K562 (cell line): Measurements from ENCODE around the gene FMOD. TPM values are rescaled to one million over a fixed set of nuclear protein-coding genes. Genes with fewer than 3 reads are reported as not detected.
A peak's percentile ranks its signal among the peaks of the same experiment; 100 is the strongest.

Experiments used
- CBFA2T3 ChIP-seq: fragments of 450-650 bp; IDR thresholded peaks from 2 replicates; pipeline ENCODE4 v1.6.1; 2017
- DACH1 ChIP-seq: fragments of 450-650 bp; IDR thresholded peaks from 2 replicates; pipeline ENCODE4 v1.6.1; 2018; ENCODE audit not compliant: partially characterized antibody
- EWSR1 ChIP-seq: fragments of 450-650 bp; IDR thresholded peaks from 2 replicates; pipeline ENCODE4 v1.6.1; 2018; ENCODE audit warnings: borderline replicate concordance, mild to moderate bottlenecking, low read depth, moderate library complexity; ENCODE audit not compliant: partially characterized antibody
- EZH2 ChIP-seq: IDR thresholded peaks from 2 replicates; pipeline ENCODE4 v1.6.1; 2012; ENCODE audit warnings: low read depth, mild to moderate bottlenecking, inconsistent platforms, low read length, borderline replicate concordance
- ILK ChIP-seq: fragments of 450-650 bp; IDR thresholded peaks from 2 replicates; pipeline ENCODE4 v1.6.1; 2016; ENCODE audit warnings: missing genetic modification characterization, low read depth, mild to moderate bottlenecking, missing compliant biosample characterization, moderate library complexity, borderline replicate concordance
- JUND ChIP-seq, 2 experiments: IDR thresholded peaks; 2 replicates in 1 of 2; 3 replicates in 1 of 2; pipeline ENCODE4 v1.6.1; 2011; ENCODE audit warnings: borderline replicate concordance in 2 of 2, low read depth in 2 of 2, low read length in 2 of 2, improper control_type of control experiment in 1 of 2, missing biosample characterization in 1 of 2, missing genetic modification characterization in 1 of 2, missing genetic modification reagents in 1 of 2
- KLF1 ChIP-seq: fragments of 450-650 bp; IDR thresholded peaks from 2 replicates; pipeline ENCODE4 v1.6.1; 2016; ENCODE audit warnings: missing genetic modification characterization, missing compliant biosample characterization
- MCM7 ChIP-seq, 2 experiments: fragments of 450-650 bp; IDR thresholded peaks; 2 replicates each; pipeline ENCODE4 v1.6.1; 2016 to 2018
- NFE2L1 ChIP-seq: fragments of 450-650 bp; IDR thresholded peaks from 2 replicates; pipeline ENCODE4 v1.6.1; 2016; ENCODE audit warnings: missing genetic modification characterization, low read depth, mild to moderate bottlenecking, missing compliant biosample characterization, moderate library complexity, borderline replicate concordance
- PTRF ChIP-seq: fragments of 450-650 bp; IDR thresholded peaks from 2 replicates; pipeline ENCODE4 v1.6.1; 2016; ENCODE audit warnings: mild to moderate bottlenecking, missing genetic modification characterization, missing compliant biosample characterization
- RBM14 ChIP-seq: fragments of 200-400 bp; formaldehyde crosslinking; IDR thresholded peaks from 2 replicates; pipeline ENCODE4 v1.6.1; 2018; ENCODE audit warnings: low read depth, mild to moderate bottlenecking, low read length, moderate library complexity, borderline replicate concordance; ENCODE audit not compliant: insufficient read depth
- SMAD1 ChIP-seq: fragments of 150-350 bp; IDR thresholded peaks from 2 replicates; pipeline ENCODE4 v1.6.1; 2014; ENCODE audit warnings: low read length, low read depth; ENCODE audit not compliant: partially characterized antibody
- SPI1 ChIP-seq: IDR thresholded peaks from 2 replicates; pipeline ENCODE4 v1.6.1; 2011; ENCODE audit warnings: low read depth, low read length, control low read depth, borderline replicate concordance
- SRF ChIP-seq, 2 experiments: fragments of 250-450, 450-650 bp in 1 of 2; sonication (Bioruptor Pico) in 1 of 2; sonication (generic) in 1 of 2; formaldehyde crosslinking; IDR thresholded peaks; 2 replicates each; pipeline versions ENCODE4 v1.5.0 to v1.5.1; 2020 to 2022; ENCODE audit warnings: mild to moderate bottlenecking in 1 of 2, missing genetic modification reagents in 1 of 2
- TAF15 ChIP-seq: fragments of 200-400 bp; formaldehyde crosslinking; IDR thresholded peaks from 2 replicates; pipeline ENCODE4 v1.6.1; 2017; ENCODE audit warnings: mild to moderate bottlenecking, low read depth, low read length, moderate library complexity
- ZEB2 ChIP-seq: fragments of 450-650 bp; IDR thresholded peaks from 2 replicates; pipeline ENCODE4 v1.6.1; 2016
- ZFP36 ChIP-seq: fragments of 150-350 bp; IDR thresholded peaks from 2 replicates; pipeline ENCODE4 v1.6.1; 2018; ENCODE audit warnings: low read length, low read depth; ENCODE audit not compliant: partially characterized antibody
- ZNF133 ChIP-seq: fragments of 250-450 bp; sonication (Bioruptor Pico); IDR thresholded peaks from 2 replicates; pipeline ENCODE4 v1.4.0; 2020; ENCODE audit warnings: mild to moderate bottlenecking
- ZNF408 ChIP-seq: fragments of 250-450 bp; sonication (Bioruptor Pico); IDR thresholded peaks from 2 replicates; pipeline ENCODE4 v1.4.0; 2020; ENCODE audit warnings: low read depth, mild to moderate bottlenecking, moderate library complexity
- ZNF586 ChIP-seq: fragments of 450-650 bp; formaldehyde crosslinking; conservative IDR thresholded peaks from 2 replicates; pipeline ENCODE4 v1.4.0; 2020; ENCODE audit warnings: mild to moderate bottlenecking, moderate library complexity
- ZNF699 ChIP-seq: fragments of 250-450 bp; sonication (Bioruptor Pico); IDR thresholded peaks from 2 replicates; pipeline ENCODE4 v1.8.0; 2021; ENCODE audit warnings: mild to moderate bottlenecking, moderate library complexity; ENCODE audit not compliant: insufficient replicate concordance
- polyA plus RNA-seq, 8 experiments: library from polyadenylated mRNA; depleted of rRNA in 4 of 8; stranded (reverse) in 5 of 8; unstranded in 3 of 8; fragments of >200 nt; fragmentation: Nextera tagmentation in 2 of 8; fragmentation: Illumina TruSeq in 1 of 8; extraction: Ambion mirVana in 2 of 8; extraction: Trizol in 1 of 8; gene quantifications; 2 replicates each; pipeline versions ENCODE4 v1.2.1 to v1.2.3, GENCODE V29; 2011 to 2014; ENCODE audit warnings: inconsistent platforms in 1 of 8, missing spikeins in 1 of 8
- total RNA-seq, 7 experiments: library from RNA; depleted of rRNA in 6 of 7; stranded (reverse); fragments of >200 nt in 6 of 7; fragmentation: Illumina TruSeq in 2 of 7; extraction: Trizol in 2 of 7; gene quantifications; 2 replicates each; pipeline versions ENCODE4 v1.2.1 to v1.2.3, GENCODE V29; 2011 to 2021; ENCODE audit warnings: low replicate concordance in 1 of 7
- TF ChIP-seq, protein P1 (sequence below): fragments of 200-800 bp; sonication (Bioruptor generic); IDR thresholded peaks from 2 replicates; pipeline ENCODE4 v1.6.1; 2017; ENCODE audit warnings: missing genetic modification characterization, missing compliant biosample characterization
- TF ChIP-seq, protein P2 (sequence below), 3 experiments: fragments of 200-800 bp in 1 of 3; sonication (Bioruptor generic) in 1 of 3; sonication (generic) in 1 of 3; formaldehyde crosslinking in 1 of 3; IDR thresholded peaks; 2 replicates each; pipeline versions ENCODE4 v1.6.1 to v1.8.0; 2016 to 2022; ENCODE audit warnings: mild to moderate bottlenecking in 2 of 3, missing compliant biosample characterization in 2 of 3, missing genetic modification characterization in 2 of 3, missing genetic modification reagents in 1 of 3
- TF ChIP-seq, protein P3 (sequence below): fragments of 250-450 bp; sonication (Bioruptor Pico); IDR thresholded peaks from 2 replicates; pipeline ENCODE4 v1.5.1; 2021; ENCODE audit warnings: mild to moderate bottlenecking

Gene FMOD
- total and polyA plus RNA-seq, 9 of the 15 experiments (the other 6 are each of a cell fraction or from before 2014, with no cell fraction given) = 0.03 to 0.13 (median 0.03) TPM; not detected in 6

DNA sequence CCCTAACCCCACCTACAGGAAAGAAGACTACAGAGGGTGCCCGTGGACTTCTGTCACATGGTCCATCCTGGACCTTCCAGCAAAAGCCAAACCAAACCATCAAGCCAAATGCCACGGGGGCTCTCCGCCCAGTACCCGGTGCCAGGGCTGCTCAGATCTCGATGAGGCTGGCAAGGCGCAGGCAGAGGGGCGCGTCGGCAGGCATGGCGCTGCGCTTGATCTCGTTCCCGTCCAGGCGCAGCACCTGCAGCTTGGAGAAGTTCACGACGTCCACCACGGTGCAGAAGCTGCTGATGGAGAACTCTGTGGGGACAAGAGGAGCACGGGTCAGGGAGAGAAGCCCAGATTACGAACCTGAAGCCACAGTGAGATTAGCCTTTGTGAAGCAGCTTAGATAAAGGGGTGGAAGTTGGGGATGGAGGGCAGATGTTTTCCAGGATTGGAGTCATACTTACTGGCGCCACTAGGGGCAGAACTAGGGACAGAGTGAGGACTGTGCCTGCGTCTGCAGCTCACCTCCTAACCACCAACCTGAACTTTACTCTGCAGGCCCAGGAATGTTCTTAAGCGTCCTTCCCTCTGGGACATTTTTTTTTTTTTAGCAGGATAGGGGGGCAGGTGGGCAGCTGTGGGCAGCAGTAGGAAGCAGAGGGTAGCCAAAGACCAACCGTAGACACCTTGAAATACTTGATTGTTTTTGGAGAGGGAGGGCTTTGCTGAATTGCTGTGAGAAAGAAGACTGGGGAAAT is 8.6 kb downstream of the FMOD start (continued):
- TF ChIP-seq SPI1 = 0 out of 2 replicates have a peak, but pooled peaks have one; percentile 6
- 0 out of 2 replicates have a peak, but pooled peaks have one; percentile 35 for TF ChIP-seq JUND (IDR thresholded peaks at IDR 0.05; ENCODE audit: borderline replicate concordance, low read depth, low read length)
- no peak; the same call in 2 of the 3 replicates for TF ChIP-seq JUND (tag; IDR thresholded peaks at IDR 0.05; ENCODE audit: borderline replicate concordance, low read depth, low read length)
- TF ChIP-seq, protein P1, sequence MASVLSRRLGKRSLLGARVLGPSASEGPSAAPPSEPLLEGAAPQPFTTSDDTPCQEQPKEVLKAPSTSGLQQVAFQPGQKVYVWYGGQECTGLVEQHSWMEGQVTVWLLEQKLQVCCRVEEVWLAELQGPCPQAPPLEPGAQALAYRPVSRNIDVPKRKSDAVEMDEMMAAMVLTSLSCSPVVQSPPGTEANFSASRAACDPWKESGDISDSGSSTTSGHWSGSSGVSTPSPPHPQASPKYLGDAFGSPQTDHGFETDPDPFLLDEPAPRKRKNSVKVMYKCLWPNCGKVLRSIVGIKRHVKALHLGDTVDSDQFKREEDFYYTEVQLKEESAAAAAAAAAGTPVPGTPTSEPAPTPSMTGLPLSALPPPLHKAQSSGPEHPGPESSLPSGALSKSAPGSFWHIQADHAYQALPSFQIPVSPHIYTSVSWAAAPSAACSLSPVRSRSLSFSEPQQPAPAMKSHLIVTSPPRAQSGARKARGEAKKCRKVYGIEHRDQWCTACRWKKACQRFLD (CRISPR knock-in tag) = no peak
- no peak for TF ChIP-seq SMAD1
- TF ChIP-seq MCM7 (IDR thresholded peaks at IDR 0.05) = no peak
- TF ChIP-seq NFE2L1 (tag) = no peak
- no peak for TF ChIP-seq TAF15
- no peak for TF ChIP-seq ZNF133 (CRISPR knock-in tag)
- TF ChIP-seq PTRF (tag) = no peak
- no peak for TF ChIP-seq ZNF586 (CRISPR knock-in tag)
- no peak for TF ChIP-seq KLF1 (tag)
- TF ChIP-seq ZEB2 = no peak
- TF ChIP-seq EZH2 = 0 out of 2 replicates have a peak, but pooled peaks have one; percentile 37
- no peak for TF ChIP-seq ZFP36
- TF ChIP-seq RBM14 = no peak
- TF ChIP-seq ILK = no peak
- TF ChIP-seq EWSR1 = no peak
- no peak for TF ChIP-seq ZNF699 (CRISPR knock-in tag)
- TF ChIP-seq, protein P2, sequence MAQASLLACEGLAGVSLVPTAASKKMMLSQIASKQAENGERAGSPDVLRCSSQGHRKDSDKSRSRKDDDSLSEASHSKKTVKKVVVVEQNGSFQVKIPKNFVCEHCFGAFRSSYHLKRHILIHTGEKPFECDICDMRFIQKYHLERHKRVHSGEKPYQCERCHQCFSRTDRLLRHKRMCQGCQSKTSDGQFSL (CRISPR knock-in tag; IDR thresholded peaks at IDR 0.05) = 0 out of 2 replicates have a peak, but pooled peaks have one; percentile 34
- TF ChIP-seq, protein P2 (tag; IDR thresholded peaks at IDR 0.05) = no peak
- TF ChIP-seq, protein P3, sequence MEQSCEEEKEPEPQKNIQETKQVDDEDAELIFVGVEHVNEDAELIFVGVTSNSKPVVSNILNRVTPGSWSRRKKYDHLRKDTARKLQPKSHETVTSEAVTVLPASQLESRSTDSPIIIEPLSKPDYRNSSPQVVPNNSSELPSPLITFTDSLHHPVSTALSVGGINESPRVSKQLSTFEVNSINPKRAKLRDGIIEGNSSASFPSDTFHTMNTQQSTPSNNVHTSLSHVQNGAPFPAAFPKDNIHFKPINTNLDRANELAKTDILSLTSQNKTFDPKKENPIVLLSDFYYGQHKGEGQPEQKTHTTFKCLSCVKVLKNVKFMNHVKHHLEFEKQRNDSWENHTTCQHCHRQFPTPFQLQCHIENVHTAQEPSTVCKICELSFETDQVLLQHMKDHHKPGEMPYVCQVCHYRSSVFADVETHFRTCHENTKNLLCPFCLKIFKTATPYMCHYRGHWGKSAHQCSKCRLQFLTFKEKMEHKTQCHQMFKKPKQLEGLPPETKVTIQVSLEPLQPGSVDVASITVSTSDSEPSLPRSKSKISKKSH = no peak
- TF ChIP-seq DACH1 = no peak
- TF ChIP-seq CBFA2T3 = peak; percentile 55
- no peak for TF ChIP-seq SRF (CRISPR knock-in tag; IDR thresholded peaks at IDR 0.05)
- no peak for TF ChIP-seq ZNF408
